NOMO-1 treated with DMSO at 0.1 percent for 48 hours (cell line): ENCODE data around the gene GFY.
A peak's percentile ranks its signal among the peaks of the same experiment; 100 is the strongest.
"Not testable (repeated sequence)": the region's sequence is repeated elsewhere in the genome, so short reads cannot be mapped to it uniquely, and the experiment has no call there.

Source experiments
- DNase-seq: peaks from one replicate; lab custom pipeline; 2025; ENCODE audit not compliant: unreplicated experiment; lab: John Stamatoyannopoulos, UW

The GFY gene

DNA sequence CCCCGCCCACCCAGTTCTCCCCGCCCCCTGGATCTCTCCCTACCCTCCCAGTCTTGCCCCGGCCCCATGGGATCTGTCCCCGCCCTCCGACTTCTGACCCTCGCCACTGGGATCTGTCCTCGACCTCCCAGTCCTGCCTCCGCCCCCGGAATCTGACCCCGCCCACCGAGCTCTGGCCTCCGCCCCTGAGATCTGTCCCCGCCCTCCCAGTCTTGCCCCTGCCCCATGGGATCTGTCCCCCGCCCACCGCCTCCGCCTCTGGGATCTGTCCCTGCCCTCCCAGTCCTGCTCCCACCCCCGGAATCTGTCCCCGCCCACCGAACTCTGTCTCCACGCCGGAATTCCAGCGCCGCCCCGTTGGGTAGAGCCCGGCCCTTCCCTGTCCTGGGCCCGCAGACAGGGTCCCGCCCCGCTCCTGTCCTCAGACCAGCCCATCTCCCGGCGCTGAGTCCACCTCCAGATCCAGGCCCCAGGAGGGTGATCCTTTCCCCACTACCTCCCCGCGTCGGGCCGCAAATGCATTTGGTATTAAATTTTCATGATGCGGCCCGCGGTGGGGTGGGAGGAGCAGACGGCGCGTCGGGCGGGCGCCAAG is 17.7 kb downstream of the GFY start:
- DNase-seq = peak; percentile 51

DNA sequence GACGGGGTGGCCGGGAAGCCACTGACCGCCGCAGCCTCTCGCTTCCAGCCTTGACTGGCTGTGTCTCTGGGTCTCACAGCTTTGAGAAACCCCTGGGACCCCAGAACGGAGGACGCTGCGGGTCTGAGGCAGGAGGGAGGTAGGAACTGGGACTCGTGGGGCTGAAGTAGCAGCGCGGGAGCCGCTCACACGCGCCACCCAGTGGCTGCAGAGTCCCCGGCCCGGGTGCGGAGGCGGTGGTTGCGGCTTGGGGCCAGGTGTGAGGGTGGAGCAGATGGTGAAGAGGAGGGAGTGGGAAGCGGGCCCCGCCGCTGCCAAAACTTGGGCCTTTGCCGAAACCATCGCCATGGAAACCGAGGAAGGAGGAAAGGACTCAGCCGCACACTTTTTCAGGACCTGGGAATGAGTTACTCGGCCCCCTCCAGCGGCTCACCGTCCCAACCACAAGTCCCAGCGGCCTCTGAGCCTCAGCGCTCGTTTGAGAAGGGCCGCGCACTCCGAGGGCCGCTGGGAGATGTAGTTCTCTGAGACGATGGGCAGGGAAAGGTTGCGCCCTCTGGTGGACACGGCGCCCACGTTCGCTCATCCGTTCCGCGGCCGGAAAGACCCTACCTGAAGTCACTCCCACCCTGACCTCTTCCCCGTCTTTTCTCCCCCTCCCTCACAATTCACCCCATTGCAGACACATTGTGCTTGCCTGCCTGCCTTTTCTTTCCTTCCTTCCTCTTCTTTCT is 18.3 kb downstream of the GFY start:
- peak; percentile 93 for DNase-seq

DNA sequence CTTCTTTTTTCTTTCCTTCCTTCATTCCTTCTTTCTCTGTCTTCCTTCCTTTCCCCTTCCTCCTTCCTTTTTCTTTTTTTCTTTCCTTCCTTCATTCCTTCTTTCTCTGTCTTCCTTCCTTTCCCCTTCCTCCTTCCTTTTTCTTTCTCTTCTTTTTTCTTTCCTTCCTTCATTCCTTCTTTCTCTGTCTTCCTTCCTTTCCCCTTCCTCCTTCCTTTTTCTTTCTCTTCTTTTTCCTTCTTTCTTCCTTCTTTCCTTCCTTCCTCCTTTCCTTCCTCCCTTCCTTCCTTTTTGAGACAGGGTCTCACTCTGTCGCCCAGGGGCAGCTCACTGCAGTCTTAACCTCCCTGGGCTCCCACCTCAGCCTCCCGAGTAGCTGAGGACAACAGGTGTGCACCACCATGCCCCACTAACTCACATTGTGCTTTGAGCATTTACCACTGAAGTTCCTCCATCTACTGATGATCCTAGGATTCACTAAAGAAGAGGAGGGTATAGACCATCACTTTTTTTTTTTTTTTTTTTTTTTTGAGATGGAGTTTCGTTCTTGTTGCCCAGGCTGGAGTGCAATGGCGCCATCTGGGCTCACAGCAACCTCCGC is 19.0 kb downstream of the GFY start:
- DNase-seq = not testable (repeated sequence)

DNA sequence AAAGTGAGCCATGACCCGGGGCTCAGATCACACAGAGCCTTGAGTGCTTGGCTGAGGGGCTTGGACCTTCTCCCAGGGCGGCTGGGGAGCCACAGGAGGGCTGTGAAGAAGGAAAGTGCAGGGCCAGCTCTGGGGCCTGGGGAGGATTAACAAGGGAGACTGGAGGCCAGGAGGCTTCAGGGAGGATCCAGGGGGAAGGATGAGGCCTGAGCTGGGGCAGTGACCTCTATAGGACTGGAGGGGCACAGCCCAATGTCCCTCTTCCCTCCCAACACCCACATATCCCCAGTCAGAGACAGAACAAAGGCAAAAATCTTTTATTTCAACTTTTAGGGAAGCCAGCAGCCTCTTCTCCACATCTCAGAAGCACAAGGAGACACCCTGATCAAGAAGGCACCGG is 20.8 kb downstream of the GFY start:
- DNase-seq = no peak

DNA sequence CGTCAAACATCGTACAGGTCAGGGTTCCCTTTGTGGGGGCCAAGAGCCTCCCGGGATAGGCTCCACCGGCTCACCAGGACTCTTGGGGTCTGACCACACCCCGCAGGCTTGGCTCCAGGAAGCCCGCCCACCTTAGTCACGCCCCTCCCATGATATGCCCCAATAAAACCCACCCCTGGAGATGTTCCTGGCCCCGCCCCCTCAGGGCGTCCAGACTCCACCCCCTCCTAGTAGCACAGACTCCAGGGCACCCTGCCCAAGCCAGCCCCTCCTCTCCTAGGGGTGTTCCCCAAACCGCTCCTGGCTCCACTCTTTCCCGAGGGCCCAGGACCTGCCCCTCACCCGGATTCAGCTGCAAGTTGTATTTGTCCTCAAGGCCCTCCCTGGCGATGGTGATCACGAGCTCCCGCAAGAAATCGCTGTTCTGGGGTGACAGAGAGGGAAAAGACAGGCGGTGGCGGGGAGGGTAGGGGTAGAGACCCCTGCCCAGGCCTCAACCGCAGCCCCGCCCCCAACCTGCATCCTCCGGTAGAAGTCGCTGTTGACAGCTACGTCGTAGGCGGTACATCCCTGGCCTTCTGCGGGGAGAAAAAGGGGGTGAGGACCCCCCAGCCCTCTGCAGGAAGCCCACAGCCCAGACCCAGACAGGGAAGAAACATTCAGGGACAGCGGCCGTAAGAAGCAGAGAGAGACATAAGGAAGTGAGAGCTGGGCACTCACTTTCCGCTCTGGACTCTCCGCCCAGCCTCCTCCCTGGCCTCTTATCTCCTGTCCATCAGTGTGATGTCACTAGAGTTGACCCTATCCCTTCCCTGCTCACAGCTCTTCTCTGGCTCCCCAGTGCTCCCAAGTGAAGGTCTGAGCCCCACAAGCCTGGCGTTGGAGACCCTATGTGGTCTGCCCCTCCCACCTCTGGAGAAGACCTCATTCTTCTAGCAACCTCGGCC is 22.6 kb downstream of the GFY start:
- DNase-seq = no peak

DNA sequence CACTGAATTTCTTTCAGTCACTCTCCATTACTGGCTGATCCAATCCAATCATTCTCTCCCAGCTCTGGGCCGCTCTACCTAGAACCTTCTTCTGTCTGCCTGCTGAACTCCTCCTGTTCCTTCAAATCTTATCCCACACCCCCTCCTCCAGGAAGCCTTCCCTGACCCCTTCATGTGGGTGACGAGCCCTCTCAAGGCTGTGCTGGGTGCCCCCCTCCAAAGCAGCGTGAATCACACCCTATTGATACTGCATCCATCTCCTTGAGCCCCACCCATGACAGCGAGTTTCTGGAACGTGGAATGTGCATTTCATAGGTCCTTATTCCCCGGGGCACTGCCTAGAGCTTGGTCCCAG is 23.2 kb downstream of the GFY start:
- DNase-seq = no peak

DNA sequence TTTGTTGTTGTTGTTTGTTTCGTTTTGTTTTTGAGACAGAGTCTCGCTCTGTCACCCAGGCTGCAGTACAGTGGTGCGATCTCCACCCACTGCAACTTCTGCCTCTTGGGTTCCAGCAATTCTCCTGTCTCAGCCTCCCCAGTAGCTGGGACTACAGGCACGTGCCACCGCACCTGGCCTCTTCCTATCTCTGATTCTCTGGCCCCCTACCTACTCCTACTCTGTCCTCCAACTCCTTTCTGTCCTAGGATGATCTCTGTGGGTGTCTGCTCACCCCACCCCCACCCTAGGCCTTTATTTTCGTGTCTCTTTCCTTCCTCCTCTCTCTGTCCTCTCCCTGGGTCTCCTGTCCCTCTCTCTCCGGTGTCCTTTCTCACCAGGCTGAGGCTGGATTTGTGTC is 25.2 kb downstream of the GFY start:
- DNase-seq = no peak

DNA sequence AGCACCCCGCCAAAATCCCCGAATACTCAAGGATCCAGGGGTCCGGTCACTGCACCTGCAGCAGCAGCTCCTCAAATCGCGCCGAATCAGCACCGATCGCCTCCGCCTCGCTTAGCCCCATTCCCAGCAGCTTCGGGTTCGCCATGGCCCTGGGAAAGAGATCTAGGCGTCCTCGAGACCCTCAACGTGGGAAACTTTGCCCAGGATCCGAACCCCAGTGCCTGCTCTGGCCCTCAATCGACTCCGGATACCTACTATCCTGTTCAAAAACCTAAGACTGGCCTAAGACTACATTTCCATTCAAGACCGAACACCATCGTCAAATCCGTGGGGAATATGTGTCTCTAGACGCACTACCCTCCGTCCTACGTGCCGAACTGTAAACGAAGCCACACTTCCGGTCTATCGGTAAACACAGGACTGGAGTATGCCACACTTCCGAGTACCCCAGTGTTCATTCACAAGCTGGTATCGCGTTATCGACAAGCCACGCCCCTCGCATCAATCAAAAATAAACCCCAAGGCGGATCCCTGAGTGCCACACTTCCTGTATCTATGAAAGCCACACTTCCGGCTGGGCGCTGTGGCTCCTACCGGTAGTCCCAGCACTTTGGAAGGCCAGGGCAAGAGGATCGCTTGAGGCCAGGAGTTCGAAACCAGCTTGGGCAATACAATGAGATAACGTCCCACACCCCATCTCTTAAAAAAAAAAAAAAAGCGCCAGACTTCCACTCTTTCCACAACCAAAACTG is 26.4 kb downstream of the GFY start, which contains the start of gene PIH1D1:
PIH1D1 (minus strand) TSS at position 385 of the 752 bp plus-strand sequence; CDS start at position 145, 240 bp downstream.
- DNase-seq = peak; percentile 99

DNA sequence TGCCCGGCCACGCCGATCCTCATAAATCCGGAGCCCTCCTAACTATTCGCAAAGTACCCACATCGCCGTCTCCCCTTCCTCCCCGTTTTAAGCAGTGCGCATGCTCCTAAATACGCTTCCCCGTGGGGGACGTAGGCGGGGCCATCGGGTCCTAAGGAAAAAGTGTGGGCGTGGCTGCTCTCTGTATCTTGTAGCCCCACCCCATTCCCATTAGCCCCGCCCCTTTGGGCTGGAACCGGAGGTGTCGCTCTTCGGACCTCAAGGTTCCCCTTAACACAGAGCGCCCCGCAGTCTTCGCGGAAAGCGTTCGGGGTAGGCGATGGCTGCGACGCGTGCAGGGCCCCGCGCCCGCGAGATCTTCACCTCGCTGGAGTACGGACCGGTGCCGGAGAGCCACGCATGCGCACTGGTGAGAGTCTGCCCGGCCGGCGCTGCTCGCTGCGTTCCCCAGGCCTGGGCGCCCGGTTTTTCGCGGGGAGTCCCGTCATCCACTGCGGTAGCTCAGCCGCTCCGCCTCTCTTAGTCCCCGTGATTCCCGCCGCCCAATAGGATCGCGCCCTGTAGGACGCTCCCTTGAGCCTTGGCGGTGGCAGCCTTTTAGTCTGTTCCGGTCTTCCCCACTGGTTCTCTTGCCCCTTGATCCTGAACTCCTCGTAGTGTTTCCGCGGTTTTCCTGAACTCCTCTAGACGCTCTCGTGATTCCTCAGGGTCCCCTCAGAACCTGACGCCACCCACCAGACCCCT is 28.0 kb downstream of the GFY start, which contains the start of gene ALDH16A1:
ALDH16A1 (plus strand) TSS at position 213 of the 744 bp plus-strand sequence; CDS start at position 320, 107 bp downstream.
- DNase-seq = peak; percentile 97

DNA sequence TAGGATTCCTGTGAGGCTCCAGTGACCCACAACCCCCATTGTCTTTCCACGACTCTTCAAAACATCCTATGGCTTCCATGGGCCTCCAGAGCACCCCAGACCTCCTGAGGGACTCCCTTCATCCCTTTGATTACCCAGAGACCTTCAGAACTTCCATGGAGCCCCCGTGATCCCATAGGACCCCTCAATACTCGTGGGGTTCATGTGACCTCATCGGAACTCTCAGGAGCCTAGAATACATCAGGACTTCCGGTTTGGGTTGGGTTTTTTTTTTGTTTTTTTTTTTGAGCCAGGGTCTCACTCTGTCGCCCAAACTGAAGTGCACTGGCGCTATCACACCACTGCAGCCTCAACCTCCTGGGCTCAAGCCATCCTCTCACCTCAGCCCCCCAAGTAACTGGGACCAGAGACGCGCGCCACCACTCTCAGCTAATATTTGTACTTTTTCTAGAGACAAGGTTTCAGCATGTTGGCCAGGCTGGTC is 28.6 kb downstream of the GFY start:
- DNase-seq = no peak

DNA sequence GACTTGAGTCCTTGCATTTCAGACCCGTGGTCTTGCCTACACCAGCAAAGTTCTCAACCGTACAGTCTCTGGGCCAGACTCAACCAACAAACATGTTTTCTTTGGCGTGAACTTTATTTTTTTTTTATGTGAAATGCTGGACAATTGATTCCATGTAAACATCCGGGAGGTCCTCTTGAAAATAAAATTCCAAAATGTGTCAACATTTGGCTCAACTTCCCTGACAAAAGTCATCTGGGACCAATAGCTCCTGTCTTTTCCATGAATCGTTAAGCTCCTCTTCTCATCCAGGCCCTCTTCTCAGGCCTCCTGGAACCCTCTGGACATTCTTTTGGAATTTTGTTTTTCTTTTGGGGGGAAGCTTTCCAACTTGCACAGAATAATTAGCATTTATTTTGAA is 30.6 kb downstream of the GFY start:
- DNase-seq = no peak

DNA sequence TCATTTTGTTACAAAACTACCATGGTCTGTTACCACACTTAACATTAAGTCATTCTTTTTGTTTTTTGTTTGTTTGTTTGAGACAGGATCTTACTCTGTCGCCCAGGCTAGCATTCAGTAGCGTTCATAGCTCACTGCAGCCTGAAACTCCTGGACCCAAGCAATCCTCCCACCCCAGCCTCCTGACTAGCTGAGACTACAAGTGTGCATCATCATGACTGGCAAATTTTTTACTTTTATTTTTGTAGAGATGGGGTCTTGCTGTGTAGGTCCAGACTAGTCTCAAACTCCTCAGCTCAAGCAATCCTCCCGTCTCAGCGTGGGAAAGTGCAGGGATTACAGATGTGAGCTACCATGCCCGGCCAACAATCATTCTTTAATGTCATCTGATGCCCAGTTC is 31.1 kb downstream of the GFY start:
- DNase-seq = no peak

DNA sequence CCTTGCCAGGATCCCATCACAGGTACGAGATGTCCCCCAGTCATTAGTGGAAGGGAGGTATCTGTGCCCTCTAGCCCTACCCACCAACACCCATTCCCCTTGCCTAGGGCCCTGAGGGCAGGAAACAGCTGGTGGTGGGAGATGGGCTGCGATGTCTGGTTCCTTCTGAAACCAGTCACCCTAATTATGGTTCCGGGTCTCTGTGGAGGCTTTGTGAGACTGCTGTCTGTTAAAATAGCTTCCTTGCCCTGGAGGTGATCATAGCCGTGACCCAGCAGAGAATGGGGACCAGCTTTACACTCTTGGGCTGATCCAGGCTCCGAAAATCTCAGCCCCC is 33.3 kb downstream of the GFY start:
- no peak for DNase-seq

DNA sequence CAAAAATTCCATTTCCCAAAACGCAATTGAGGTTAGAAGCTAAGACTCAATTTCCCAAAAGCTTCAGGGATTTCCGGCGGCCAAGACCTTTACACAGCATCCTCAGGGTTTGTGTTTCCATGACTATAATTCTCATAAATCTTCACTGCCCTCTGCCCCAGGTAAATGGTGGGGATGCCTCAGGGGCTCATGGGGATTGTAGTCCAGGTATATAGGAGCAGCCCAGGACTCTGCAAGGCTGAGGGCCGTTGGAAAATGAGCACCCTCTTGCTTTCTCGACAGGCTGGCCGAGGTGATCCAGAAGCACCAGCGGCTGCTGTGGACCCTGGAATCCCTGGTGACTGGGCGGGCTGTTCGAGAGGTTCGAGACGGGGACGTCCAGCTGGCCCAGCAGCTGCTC is 34.2 kb downstream of the GFY start:
- DNase-seq = no peak

DNA sequence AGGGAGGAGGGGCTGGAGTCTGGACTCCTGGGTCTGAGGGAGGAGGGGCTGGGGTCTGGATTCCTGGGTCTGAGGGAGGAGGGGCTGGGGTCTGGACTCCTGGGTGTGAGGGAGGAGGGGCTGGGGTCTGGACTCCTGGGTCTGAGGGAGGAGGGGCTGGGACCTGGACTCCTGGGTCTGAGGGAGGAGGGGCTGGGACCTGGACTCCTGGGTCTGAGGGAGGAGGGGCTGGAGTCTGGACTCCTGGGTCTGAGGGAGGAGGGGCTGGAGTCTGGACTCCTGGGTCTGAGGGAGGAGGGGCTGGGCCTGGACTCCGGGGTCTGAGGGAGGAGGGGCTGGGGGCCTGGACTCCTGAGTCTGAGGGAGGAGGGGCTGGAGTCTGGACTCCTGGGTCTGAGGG is 35.9 kb downstream of the GFY start:
- not testable (repeated sequence) for DNase-seq

DNA sequence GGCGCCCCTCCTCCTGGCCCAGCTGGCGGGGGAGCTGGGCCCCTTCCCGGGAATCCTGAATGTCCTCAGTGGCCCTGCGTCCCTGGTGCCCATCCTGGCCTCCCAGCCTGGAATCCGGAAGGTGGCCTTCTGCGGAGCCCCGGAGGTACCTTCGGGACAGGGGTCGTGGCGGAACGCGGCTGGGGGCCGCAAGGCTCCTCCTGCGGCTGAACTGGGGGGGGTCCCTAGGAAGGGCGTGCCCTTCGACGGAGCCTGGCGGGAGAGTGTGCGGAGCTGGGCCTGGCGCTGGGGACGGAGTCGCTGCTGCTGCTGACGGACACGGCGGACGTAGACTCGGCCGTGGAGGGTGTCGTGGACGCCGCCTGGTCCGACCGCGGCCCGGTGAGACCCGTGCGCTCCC is 36.5 kb downstream of the GFY start:
- no peak for DNase-seq

DNA sequence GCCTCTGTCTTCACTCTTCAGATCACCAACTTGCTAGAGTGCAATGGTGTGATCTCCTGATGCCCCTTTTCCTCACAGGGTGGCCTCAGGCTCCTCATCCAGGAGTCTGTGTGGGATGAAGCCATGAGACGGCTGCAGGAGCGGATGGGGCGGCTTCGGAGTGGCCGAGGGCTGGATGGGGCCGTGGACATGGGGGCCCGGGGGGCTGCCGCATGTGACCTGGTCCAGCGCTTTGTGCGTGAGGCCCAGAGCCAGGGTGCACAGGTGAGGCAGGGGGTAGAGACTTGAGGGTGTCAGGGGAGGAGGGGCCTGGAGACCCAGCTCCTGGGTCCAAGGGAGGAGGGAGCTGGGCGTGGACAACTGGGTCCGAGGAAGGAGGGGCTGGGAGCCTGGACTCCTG is 37.3 kb downstream of the GFY start:
- no peak for DNase-seq

DNA sequence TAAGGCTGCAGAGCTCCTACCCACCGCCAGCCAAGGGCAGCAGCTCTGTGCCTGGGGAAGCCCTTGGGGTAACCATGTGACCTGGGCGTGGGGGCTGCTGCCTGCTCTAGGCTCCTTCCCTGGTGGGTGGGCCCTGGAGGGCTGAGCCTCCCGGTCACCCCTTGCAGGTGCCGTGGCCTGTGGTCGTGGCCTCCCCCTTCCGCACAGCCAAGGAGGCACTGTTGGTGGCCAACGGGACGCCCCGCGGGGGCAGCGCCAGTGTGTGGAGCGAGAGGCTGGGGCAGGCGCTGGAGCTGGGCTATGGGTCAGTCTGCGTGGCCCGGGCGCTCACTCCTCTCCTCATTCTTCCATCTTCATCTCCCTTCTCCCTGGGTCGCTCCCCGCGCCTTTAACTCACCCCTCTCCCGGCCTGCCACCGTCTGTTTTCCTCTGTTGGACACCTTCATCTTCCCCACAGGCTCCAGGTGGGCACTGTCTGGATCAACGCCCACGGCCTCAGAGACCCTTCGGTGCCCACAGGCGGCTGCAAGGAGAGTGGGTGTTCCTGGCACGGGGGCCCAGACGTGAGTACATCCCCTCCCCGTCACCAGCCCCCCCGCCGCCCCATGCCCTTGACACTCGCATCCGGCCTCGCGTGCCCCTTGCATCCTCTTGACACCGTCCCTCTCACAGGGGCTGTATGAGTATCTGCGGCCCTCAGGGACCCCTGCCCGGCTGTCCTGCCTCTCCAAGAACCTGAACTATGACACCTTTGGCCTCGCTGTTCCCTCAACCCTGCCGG is 39.0 kb downstream of the GFY start:
- DNase-seq = no peak

DNA sequence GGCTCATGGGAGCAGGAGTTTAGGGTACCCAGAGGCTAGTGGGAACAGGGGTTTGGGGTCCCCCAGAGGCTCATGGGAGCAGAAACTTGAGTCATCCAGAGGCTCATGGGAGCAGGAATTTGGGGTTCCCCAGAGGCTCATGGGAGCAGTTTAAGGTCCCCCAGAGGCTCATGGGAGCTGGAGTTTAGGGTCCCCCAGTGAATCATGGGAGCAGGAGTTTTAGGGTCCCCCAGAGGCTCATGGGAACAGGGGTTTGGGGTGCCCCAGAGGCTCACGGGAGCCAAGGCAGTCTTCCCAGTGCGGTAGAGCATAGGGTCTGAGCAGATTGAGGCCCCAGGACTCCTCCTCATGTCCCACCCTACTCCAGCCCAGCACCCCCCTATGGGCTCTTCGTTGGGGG is 40.2 kb downstream of the GFY start:
- no peak for DNase-seq
